SK-N-SH (cell line): ENCODE data around the gene WDR33.

Source experiments
- EP300 ChIP-seq, 2 experiments: IDR thresholded peaks; 2 replicates each; pipeline versions ENCODE4 v1.4.0 to v1.6.1; 2012; ENCODE audit warnings: borderline replicate concordance in 1 of 2, low read depth in 1 of 2, low read length in 1 of 2
- FOXM1 ChIP-seq: IDR thresholded peaks from 2 replicates; pipeline ENCODE4 v1.4.0; 2012; ENCODE audit warnings: low read depth, mild to moderate bottlenecking
- RAD21 ChIP-seq: IDR thresholded peaks from 2 replicates; pipeline ENCODE4 v1.6.1; 2012; ENCODE audit warnings: mild to moderate bottlenecking, low read length
- TF ChIP-seq, protein P1 (sequence below): fragments of 200-600 bp; sonication (generic); IDR thresholded peaks from 2 replicates; pipeline ENCODE4 v1.6.1; 2017; ENCODE audit warnings: antibody characterized with exemption, mild to moderate bottlenecking, moderate library complexity
- TF ChIP-seq, protein P2 (sequence below): IDR thresholded peaks from 2 replicates; pipeline ENCODE4 v1.4.0; 2012; ENCODE audit warnings: low read depth
- TF ChIP-seq, protein P3 (sequence below): IDR thresholded peaks from 2 replicates; pipeline ENCODE4 v1.6.1; 2012; ENCODE audit warnings: mild to moderate bottlenecking, low read depth, low read length, moderate library complexity
- TF ChIP-seq, protein P4 (sequence below): fragments of 150-350 bp; IDR thresholded peaks from 2 replicates; pipeline ENCODE4 v1.6.1; 2017; ENCODE audit warnings: antibody characterized with exemption, low read length, low read depth, borderline replicate concordance

DNA sequence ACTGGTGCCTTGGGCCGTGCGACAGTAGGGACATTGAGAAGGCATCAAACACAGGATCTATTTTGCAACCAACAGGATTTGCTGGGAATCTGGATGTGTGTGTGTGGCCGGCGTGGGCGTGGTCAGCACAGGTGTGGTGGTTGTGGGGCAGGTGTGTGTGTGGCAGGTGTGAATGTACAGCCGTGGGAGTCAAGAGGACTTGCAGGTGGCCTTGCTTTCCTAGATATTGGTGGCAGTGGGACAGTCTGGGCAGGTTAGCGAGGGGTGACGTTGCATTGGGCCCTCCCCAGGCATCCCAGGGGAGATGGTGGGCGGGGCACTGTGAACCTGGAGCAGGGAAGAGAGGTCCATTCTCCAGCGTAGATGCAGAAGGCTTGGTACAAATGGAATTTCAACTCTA, 132.4 kb downstream of the WDR33 start:
- TF ChIP-seq, protein P1, sequence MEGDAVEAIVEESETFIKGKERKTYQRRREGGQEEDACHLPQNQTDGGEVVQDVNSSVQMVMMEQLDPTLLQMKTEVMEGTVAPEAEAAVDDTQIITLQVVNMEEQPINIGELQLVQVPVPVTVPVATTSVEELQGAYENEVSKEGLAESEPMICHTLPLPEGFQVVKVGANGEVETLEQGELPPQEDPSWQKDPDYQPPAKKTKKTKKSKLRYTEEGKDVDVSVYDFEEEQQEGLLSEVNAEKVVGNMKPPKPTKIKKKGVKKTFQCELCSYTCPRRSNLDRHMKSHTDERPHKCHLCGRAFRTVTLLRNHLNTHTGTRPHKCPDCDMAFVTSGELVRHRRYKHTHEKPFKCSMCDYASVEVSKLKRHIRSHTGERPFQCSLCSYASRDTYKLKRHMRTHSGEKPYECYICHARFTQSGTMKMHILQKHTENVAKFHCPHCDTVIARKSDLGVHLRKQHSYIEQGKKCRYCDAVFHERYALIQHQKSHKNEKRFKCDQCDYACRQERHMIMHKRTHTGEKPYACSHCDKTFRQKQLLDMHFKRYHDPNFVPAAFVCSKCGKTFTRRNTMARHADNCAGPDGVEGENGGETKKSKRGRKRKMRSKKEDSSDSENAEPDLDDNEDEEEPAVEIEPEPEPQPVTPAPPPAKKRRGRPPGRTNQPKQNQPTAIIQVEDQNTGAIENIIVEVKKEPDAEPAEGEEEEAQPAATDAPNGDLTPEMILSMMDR, result no peak
- TF ChIP-seq, protein P2, sequence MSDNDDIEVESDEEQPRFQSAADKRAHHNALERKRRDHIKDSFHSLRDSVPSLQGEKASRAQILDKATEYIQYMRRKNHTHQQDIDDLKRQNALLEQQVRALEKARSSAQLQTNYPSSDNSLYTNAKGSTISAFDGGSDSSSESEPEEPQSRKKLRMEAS, result no peak
- TF ChIP-seq RAD21 (no peak), FOXM1 (no peak), EP300 (IDR thresholded peaks at IDR 0.05; ENCODE audit: borderline replicate concordance in 1 of 2, low read depth in 1 of 2, low read length in 1 of 2) (no peak)
- TF ChIP-seq, protein P3, sequence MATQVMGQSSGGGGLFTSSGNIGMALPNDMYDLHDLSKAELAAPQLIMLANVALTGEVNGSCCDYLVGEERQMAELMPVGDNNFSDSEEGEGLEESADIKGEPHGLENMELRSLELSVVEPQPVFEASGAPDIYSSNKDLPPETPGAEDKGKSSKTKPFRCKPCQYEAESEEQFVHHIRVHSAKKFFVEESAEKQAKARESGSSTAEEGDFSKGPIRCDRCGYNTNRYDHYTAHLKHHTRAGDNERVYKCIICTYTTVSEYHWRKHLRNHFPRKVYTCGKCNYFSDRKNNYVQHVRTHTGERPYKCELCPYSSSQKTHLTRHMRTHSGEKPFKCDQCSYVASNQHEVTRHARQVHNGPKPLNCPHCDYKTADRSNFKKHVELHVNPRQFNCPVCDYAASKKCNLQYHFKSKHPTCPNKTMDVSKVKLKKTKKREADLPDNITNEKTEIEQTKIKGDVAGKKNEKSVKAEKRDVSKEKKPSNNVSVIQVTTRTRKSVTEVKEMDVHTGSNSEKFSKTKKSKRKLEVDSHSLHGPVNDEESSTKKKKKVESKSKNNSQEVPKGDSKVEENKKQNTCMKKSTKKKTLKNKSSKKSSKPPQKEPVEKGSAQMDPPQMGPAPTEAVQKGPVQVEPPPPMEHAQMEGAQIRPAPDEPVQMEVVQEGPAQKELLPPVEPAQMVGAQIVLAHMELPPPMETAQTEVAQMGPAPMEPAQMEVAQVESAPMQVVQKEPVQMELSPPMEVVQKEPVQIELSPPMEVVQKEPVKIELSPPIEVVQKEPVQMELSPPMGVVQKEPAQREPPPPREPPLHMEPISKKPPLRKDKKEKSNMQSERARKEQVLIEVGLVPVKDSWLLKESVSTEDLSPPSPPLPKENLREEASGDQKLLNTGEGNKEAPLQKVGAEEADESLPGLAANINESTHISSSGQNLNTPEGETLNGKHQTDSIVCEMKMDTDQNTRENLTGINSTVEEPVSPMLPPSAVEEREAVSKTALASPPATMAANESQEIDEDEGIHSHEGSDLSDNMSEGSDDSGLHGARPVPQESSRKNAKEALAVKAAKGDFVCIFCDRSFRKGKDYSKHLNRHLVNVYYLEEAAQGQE, result no peak
- TF ChIP-seq, protein P4, sequence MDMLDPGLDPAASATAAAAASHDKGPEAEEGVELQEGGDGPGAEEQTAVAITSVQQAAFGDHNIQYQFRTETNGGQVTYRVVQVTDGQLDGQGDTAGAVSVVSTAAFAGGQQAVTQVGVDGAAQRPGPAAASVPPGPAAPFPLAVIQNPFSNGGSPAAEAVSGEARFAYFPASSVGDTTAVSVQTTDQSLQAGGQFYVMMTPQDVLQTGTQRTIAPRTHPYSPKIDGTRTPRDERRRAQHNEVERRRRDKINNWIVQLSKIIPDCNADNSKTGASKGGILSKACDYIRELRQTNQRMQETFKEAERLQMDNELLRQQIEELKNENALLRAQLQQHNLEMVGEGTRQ, result no peak
